Liver (tissue), 3 donors: Measurements from ENCODE around the gene RTN3.
A peak's percentile ranks its signal among the peaks of the same experiment; 100 is the strongest.

Experiments
- ATF3 ChIP-seq: IDR thresholded peaks from 2 replicates; pipeline ENCODE4 v1.6.1; 2016; ENCODE audit warnings: antibody characterized with exemption
- CTCF ChIP-seq: fragments of 150-350 bp; IDR thresholded peaks from 2 replicates; pipeline ENCODE4 v1.5.1; 2017; ENCODE audit warnings: improper control_type of control experiment, low read depth, low read length; ENCODE audit not compliant: missing input control
- HNF4G ChIP-seq: IDR thresholded peaks from 2 replicates; pipeline ENCODE4 v1.6.1; 2016; ENCODE audit warnings: antibody characterized with exemption
- MAX ChIP-seq: IDR thresholded peaks from 2 replicates; pipeline ENCODE4 v1.6.1; 2016; ENCODE audit warnings: antibody characterized with exemption
- RAD21 ChIP-seq, 2 donors: IDR thresholded peaks; 2 replicates each; pipeline ENCODE4 v1.6.1; 2016; ENCODE audit warnings: antibody characterized with exemption in 2 of 2, mild to moderate bottlenecking in 2 of 2
- RXRA ChIP-seq, 2 donors: IDR thresholded peaks; 2 replicates each; pipeline ENCODE4 v1.6.1; 2017 to 2018; ENCODE audit warnings: antibody characterized with exemption in 2 of 2, mild to moderate bottlenecking in 1 of 2
- ZBTB33 ChIP-seq: IDR thresholded peaks from 2 replicates; pipeline ENCODE4 v1.6.1; 2016; ENCODE audit warnings: antibody characterized with exemption
- donor health status: healthy.
- donor health status: healthy.

GRCh38 chr11:63671322-63672155, 9.8 kb upstream of the RTN3 start, which contains the start of gene ATL3:
- TF ChIP-seq CTCF (no peak), MAX (peak; percentile 93), ZBTB33 (peak; percentile 17), ATF3 (no peak), HNF4G (no peak), RXRA (IDR thresholded peaks at IDR 0.05) (no peak), RAD21 (IDR thresholded peaks at IDR 0.05) (peak in 1 of 2 donors; percentile 6)
